AG10803 (cell line): ENCODE data around the gene PLBD2.

Experiments used
- DNase-seq: peaks from one replicate; pipeline ENCODE4 v3.0.0; 2010; ENCODE audit warnings: low read depth
- H3K4me3 ChIP-seq: 2 replicates; pipeline ENCODE4 v1.5.1; 2011; ENCODE audit warnings: mild to moderate bottlenecking, low read length, control low read depth
- CTCF ChIP-seq: conservative IDR thresholded peaks from 2 replicates; pipeline ENCODE4 v1.5.1; 2011; ENCODE audit warnings: mild to moderate bottlenecking, low read length, control low read depth, inconsistent platforms

The PLBD2 gene

GRCh38 chr12:113369391-113369985 lies 11.1 kb downstream of the PLBD2 start:
- no peak overlapping the region for H3K4me3 ChIP-seq
- TF ChIP-seq CTCF = no peak
- no peak for DNase-seq

- H3K4me3 ChIP-seq = no peak overlapping the region
- DNase-seq = no peak
- no peak for TF ChIP-seq CTCF
Observed at GRCh38 chr12:113370923-113371682, 12.7 kb downstream of the PLBD2 start.

GRCh38 chr12:113371808-113372207 lies 13.4 kb downstream of the PLBD2 start:
- TF ChIP-seq CTCF = no peak
- H3K4me3 ChIP-seq = no peak overlapping the region
- DNase-seq = no peak

- no peak for DNase-seq
- no peak overlapping the region for H3K4me3 ChIP-seq
- TF ChIP-seq CTCF = no peak
Observed at GRCh38 chr12:113372371-113372770, 14.0 kb downstream of the PLBD2 start.

GRCh38 chr12:113373440-113373839 lies 15.1 kb downstream of the PLBD2 start:
- TF ChIP-seq CTCF = no peak
- H3K4me3 ChIP-seq = no peak overlapping the region
- no peak for DNase-seq

GRCh38 chr12:113373969-113374368 lies 15.6 kb downstream of the PLBD2 start:
- no peak overlapping the region for H3K4me3 ChIP-seq
- DNase-seq = no peak
- no peak for TF ChIP-seq CTCF

GRCh38 chr12:113374823-113375428 lies 16.5 kb downstream of the PLBD2 start:
- no peak overlapping the region for H3K4me3 ChIP-seq
- no peak for DNase-seq
- TF ChIP-seq CTCF = no peak
